ENCODE data around the gene DUSP5.

DNA sequence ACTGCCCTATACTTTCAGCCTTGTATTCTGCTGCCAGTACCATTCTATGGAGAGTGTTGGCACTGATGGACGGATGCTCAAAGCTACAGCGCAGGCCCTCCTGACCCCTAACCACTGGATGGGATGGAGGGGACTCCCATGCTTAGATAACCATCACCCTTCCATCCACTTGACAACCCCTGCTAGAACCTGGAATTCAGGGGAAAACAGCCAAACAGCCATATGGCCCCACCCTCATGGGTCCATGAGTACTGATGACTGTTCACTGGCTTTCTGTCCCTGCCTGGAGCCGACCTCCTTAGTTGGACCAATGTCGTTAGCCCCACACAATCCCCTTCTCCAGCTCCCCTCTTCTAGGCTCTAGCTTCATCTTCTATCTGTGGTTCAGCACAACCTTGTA, 16.2 kb downstream of the DUSP5 start:
- TF ChIP-seq, protein P1, sequence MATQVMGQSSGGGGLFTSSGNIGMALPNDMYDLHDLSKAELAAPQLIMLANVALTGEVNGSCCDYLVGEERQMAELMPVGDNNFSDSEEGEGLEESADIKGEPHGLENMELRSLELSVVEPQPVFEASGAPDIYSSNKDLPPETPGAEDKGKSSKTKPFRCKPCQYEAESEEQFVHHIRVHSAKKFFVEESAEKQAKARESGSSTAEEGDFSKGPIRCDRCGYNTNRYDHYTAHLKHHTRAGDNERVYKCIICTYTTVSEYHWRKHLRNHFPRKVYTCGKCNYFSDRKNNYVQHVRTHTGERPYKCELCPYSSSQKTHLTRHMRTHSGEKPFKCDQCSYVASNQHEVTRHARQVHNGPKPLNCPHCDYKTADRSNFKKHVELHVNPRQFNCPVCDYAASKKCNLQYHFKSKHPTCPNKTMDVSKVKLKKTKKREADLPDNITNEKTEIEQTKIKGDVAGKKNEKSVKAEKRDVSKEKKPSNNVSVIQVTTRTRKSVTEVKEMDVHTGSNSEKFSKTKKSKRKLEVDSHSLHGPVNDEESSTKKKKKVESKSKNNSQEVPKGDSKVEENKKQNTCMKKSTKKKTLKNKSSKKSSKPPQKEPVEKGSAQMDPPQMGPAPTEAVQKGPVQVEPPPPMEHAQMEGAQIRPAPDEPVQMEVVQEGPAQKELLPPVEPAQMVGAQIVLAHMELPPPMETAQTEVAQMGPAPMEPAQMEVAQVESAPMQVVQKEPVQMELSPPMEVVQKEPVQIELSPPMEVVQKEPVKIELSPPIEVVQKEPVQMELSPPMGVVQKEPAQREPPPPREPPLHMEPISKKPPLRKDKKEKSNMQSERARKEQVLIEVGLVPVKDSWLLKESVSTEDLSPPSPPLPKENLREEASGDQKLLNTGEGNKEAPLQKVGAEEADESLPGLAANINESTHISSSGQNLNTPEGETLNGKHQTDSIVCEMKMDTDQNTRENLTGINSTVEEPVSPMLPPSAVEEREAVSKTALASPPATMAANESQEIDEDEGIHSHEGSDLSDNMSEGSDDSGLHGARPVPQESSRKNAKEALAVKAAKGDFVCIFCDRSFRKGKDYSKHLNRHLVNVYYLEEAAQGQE (IDR thresholded peaks at IDR 0.05; ENCODE audit: low read depth): no peak
- no peak for TF ChIP-seq CREB1 (IDR thresholded peaks at IDR 0.05; ENCODE audit: low read depth)
- no peak for TF ChIP-seq EGR1 (IDR thresholded peaks at IDR 0.05)
- TF ChIP-seq TAF1 (IDR thresholded peaks at IDR 0.05; ENCODE audit: low read depth): no peak
- TF ChIP-seq, protein P2, sequence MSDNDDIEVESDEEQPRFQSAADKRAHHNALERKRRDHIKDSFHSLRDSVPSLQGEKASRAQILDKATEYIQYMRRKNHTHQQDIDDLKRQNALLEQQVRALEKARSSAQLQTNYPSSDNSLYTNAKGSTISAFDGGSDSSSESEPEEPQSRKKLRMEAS (IDR thresholded peaks at IDR 0.05): no peak
- TF ChIP-seq RAD21 (IDR thresholded peaks at IDR 0.05; ENCODE audit: low read depth): no peak

All from Ishikawa (cell line).